GM12873 (cell line): ENCODE results near the gene GRIA1.

Experiments used
- TF ChIP-seq, protein P1 (sequence below): IDR thresholded peaks from 2 replicates; pipeline ENCODE4 v1.5.1; 2012; ENCODE audit warnings: low read depth, mild to moderate bottlenecking, moderate library complexity, low read length, control low read depth; ENCODE audit not compliant: insufficient read depth; ENCODE audit errors: missing control alignments

GRIA1 gene

DNA sequence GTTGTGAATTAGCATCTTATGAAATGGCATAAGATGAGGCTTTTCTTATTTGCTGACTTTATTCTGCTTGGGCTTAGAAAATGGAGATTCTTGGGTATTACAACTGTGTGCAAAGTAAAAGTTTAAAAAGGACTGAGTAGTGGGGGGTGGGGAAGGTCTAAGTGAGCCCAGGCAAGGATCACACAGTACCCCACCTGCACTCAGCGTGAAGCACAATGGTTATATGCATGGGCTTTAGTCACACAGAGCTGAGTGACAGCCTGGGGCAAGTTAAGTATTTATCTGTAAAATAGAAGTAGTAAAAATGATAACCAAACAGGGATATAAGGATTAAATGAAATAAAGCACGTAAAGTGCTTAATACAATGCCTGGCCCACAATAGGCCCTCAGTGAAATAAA, 300.9 kb downstream of the GRIA1 start:
- TF ChIP-seq, protein P1, sequence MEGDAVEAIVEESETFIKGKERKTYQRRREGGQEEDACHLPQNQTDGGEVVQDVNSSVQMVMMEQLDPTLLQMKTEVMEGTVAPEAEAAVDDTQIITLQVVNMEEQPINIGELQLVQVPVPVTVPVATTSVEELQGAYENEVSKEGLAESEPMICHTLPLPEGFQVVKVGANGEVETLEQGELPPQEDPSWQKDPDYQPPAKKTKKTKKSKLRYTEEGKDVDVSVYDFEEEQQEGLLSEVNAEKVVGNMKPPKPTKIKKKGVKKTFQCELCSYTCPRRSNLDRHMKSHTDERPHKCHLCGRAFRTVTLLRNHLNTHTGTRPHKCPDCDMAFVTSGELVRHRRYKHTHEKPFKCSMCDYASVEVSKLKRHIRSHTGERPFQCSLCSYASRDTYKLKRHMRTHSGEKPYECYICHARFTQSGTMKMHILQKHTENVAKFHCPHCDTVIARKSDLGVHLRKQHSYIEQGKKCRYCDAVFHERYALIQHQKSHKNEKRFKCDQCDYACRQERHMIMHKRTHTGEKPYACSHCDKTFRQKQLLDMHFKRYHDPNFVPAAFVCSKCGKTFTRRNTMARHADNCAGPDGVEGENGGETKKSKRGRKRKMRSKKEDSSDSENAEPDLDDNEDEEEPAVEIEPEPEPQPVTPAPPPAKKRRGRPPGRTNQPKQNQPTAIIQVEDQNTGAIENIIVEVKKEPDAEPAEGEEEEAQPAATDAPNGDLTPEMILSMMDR = no peak

DNA sequence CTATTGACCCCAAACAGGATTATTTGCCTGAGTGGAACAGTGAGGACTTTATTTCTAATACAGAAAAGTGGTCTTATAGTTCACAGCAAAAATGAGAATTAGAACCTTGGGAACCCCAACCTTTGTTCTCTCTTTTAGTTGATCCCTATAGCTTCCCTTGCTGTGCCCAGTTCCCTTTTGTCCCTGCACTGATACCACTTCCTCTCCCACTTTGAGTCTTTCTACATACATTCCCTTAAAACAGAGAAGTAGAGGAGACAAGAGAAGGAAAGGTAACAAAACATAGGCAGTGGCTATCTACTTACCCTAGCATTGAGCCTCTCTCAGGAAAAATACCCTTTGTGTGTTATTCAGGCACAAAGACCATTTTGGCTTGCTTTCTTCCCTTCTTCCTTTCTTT, 301.8 kb downstream of the GRIA1 start:
- TF ChIP-seq, protein P1 = no peak

DNA sequence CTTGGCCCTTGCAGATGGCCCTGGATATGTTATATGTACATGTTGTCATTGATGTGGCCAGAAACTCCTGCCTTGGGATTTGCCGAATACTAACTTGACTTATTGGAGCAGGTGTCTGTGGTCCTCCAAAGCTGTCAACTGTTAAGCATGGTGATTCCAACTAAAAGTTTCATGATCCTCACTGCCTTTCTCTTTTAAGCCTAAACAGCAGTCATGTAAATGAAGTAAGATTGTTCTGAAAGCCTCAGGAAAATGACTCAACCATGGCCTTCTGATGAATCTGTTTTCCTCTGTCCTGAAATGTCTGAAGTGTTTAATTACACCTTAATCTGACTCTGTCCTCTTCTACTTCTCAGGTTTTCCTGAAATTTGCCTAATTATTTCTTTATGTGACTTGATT, 303.2 kb downstream of the GRIA1 start:
- TF ChIP-seq, protein P1 = no peak

DNA sequence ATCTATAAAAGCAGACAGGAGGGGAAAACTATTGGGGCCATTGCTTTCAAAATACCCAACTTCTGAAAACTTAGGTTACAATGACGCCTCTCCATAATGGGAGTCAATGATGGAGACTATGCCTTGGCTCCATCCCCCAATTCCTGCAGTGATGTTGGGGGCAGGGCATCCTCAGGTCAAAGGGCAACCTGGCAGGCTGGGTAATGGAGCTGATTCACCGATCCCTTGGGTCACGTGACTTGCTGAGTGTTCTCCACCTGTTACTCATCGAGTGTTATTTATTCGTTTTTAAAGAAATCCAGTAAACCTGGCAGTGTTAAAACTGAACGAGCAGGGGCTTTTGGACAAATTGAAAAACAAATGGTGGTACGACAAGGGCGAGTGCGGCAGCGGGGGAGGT, 303.9 kb downstream of the GRIA1 start:
- TF ChIP-seq, protein P1 = no peak

DNA sequence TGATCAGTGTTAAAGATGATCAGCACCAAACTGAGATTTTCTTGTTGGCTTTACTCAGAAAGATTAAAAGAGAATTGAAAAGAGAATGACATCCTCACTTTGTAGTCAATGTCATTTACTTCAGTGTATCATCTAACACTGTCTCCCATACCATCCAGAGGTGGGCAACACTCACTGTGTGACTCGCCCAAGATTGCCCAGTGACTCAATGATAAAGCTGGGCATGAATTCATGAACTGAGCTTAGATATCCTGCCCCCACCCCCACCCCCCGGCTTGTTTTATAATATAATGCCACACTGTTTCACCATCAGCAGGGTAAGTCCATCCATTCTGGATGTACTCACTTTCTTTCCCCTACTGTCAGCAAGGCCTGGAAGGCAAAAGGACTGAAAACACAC, 306.1 kb downstream of the GRIA1 start:
- TF ChIP-seq, protein P1 = no peak

DNA sequence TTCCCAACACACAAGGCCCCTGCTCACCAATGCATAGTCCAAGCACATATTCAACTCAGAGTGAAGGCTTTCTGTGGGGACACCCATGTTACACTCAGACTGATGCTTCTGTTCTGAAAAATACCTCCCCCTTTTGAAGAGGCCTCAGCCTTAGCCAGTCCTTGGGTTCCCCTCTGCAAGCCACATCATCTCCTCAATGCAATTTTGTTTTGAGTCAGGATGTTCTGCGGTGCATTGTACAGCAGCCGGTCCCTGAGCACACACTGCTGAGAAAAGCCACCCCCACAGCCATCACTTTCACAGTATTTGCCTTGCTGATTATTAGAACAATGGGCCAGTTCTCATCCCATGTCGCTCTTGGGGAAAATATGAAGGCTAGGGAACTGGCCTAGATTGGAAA, 307.0 kb downstream of the GRIA1 start:
- TF ChIP-seq, protein P1 = no peak

DNA sequence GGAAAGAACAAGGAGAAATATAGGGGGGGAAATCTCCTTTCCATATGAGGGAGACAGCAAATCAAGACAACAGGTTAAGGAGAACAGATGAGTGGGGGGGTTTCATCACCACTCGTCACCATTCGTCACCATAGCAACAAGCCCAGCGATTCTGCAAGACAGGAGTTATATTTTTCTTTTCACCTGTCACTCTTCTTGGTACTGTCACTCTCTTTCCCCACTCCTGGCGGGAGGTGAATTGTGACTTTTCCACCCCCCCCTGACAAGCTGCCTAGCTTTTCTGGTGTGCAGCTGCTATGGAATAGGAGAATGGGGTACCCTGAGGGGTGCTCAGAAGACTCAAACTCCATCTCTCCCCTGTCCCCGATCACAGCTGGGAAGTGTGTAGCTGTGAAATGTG, 308.4 kb downstream of the GRIA1 start:
- TF ChIP-seq, protein P1 = no peak

DNA sequence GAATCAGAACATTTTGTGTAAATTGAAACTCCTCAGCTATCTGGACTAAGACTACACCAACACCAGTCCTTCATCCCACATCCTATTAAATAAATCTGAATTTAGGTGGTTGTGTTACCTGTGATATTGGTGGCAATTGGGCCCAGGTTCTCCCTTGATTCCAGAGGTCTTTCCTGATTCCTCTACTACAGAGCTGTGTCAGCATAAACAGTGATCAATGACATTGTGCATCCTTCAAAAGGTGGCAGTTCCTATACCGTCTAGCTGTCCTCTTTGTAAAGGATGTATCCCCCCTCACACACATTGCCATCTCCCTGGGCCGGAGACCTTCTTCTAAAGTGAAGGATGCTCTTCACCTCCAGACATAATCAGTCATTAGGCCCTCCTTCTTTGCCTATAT, 309.0 kb downstream of the GRIA1 start:
- TF ChIP-seq, protein P1 = no peak
